NCI-H774 (cell line): ENCODE measurements around the gene SNRNP35.
"Not testable (repeated sequence)": the region's sequence is repeated elsewhere in the genome, so short reads cannot be mapped to it uniquely, and the experiment has no call there.

Experiments
- DNase-seq: peaks from one replicate; lab custom pipeline; 2025; lab: John Stamatoyannopoulos, UW

The SNRNP35 gene

DNA sequence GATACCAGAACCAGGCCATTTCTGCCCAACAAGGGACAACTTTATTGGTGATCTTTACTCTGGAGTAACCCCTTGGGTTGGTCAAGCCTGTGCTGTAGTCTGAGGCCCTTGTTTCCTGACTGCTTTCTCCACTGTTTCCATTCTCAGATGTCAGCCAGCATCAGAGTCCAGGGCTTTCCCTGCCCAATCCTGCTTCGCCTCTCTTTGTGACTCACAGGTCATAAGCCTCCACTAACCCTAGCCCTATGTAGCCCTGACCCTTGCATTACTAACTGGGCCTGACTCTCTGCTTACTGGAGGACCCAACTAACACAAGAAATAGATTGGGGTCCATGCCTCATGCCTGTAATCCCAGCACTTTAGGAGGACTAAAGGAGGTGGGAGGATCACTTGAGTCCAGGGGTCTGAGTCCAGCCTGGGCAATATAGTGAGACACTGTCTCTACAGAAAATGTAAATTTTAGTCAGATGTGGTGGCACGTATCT lies 8.6 kb upstream of the SNRNP35 start:
- no peak for DNase-seq

DNA sequence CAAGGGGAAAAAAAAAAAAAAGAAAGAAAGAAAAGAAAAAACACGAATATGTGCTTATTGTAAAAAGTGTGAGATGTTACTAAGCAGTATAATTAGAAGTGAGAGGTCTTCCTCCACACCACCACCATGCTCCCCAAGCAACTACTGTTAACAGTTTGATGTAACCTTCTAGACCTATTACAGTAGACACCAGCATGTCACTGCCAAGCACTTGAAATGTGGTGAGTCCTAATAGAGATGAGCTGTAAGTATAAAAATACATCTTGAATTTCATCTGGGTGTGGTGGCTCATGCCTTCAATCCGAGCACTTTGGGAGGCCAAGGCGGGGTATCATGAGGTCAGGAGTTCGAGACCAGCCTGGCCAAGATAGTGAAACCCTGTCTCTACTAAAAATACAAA lies 8.1 kb upstream of the SNRNP35 start:
- DNase-seq = no peak

DNA sequence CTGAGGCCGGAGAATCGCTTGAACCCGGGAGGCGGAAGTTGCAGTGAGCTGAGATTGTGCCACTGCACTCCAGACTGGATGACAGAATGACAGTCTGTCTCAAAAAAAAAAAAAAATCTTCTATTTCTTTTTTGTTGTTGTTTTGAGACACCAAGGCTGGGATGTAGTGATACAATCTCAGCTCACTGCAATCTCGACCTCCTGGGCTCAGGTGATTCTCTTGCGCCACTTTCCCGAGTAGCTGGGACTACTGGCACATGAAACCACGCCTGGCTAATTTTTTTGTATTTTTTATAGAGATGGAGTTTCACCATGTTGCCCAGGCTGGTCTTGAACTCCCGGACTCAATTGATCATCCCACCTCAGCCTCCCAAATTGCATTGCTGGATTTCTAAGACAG lies 7.3 kb upstream of the SNRNP35 start:
- DNase-seq = no peak

DNA sequence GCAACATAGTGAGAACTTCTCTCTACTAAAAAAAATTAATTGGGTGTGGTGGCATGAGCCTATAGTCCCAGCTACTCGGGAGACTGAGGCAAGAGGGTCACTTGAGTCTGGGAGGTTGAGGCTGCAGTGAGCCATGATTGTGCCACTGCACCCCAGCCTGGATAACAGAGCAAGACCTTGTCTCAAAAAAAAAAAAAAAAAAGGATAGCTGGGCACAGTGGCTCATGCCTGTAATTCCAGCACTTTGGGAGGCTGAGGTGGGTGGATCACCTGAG lies 5.7 kb upstream of the SNRNP35 start:
- not testable (repeated sequence) for DNase-seq

DNA sequence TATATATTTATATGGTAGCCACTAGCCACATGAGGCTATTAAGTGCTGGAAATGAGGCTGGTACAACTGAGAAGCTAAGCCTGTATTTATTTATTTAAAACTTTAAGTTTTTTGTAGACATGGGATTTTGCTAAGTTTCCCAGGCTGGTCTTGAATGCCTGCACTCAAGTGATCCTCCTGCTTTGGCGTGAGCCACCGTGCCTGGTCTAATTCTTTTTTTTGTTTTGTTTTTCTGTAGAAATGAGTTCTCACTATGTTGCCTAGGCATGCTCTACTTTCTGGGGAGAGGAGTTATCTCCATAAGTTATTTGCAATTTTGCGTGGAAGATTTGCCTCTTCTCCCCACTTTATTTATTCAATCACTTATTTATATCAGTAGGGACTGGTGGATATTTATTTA lies 4.8 kb upstream of the SNRNP35 start:
- no peak for DNase-seq

DNA sequence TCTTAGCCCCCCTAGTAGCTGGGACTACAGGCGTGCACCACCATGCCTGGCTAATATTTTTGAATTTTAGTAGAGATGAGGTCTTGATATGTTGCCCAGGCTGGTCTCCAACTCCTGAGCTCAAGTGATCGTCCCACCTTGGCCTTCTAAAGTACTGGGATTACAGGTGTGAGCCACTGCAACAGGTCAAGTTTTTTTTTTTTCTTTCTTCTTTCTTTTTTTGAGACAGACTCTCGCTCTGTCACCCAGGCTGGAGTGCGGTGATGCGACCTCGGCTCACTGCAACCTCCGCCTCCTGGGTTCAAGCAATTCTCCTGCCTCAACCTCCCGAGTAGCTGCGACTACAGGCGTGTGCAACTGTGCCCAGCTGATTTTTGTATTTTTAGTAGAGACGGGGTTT lies 5.2 kb downstream of the SNRNP35 start:
- not testable (repeated sequence) for DNase-seq

DNA sequence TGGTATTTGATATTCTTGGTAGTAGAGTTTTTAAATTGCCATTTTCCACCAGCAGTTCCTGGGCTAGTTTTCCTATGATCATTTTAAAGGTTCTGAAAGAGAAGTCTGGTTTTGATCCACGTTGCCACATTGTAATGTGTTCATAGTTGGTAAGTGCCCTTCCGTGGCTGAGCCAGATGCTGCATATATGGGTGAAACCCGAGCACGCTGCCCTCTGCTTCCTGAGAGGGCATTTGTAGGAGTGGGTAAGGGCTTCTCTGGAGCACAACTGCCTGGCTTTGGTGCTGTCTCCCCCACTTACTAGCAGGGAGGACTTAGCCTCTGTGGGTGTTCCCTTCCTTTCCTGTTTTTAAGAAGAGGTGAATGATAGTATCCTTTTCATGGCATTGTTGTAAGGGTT lies 7.1 kb downstream of the SNRNP35 start:
- no peak for DNase-seq

DNA sequence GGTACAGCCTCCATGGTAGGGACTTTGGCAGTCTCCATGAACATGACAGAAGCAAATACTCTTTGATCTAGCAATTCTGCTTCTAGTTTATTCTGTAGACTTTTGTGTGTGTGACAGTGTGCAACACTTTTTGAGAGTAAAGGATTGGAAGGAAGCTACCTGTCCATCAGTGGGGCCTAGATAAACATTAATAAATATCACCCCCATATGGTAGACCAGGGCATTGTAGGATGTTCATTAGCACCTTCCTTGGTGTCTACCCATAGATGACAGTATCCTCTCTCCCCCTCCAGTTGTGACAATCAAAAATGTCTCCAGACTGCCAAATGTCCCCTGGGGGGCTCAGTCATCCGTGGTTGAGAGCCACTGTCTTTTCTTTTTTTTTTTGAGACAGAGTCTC lies 10.8 kb downstream of the SNRNP35 start:
- no peak for DNase-seq

DNA sequence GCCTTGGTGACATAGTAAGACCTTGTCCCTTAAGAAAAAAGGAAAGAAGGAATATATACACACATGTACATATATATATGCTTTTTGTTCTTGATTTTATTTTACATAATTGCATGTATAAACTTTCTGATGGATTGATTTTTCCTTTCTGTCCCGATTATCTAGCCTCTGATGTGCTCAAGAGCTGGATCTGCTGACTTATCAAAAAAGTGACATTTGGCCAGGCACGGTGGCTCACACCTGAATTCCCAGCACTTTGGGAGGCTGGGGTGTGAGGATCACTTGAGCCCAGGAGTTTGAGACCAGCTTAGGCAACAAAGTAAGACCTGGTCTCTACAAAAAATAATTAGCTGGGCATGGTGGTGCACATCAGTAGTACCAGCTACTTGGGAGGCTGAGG lies 12.0 kb downstream of the SNRNP35 start:
- DNase-seq = no peak

DNA sequence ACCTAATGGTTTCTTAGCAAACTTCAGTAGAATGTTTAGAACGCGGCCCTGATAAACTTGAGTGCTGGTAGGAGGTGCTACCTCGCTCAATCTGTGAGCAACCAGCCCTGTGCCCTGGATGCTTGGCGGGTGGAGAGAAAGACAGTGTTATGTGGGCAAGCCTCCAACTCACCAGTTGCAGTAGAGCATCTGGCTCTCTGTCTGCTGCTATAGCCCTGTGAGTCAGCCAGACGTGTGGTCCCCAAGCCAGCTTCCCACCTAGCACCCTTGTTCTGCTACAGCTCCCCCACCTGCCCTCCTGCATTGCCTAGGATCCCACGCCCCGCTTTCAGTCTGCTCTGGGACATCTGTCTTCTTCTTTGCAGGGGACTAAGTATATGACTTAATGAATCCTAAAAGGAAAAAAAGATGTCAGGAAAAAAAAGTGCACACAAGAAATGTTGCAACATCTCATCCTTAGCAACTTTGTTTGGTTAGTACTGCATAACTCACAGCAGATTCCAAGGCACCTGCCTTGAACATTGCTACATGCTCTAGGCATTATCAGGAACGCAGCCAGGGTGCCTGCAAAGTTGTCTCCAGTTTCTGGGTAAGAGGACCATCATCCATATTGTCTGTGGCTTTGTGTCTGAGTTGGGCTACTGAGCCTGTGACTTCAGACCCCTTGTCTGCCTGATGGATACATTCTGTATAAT lies 13.6 kb downstream of the SNRNP35 start:
- DNase-seq = no peak

DNA sequence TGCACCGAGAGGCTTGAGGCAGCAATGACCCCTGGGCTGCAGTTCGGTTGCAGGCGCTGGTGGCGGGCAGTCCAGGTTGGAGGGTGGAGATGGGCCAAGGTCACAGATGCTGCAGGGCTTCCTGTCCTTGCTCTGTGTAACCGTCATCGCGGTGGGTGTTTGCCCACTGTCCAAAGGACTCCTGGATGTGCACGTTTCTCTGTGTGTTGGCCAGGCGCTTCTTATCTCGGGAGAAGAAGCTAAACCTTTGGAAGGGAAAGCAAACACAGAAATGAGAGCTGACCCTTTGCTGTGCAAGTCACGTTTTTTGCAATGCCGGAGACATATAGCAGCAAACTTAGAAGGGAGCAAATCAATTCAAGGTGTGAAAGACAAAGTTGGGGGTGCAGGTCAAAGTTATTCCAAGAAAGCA lies 14.5 kb downstream of the SNRNP35 start:
- no peak for DNase-seq

DNA sequence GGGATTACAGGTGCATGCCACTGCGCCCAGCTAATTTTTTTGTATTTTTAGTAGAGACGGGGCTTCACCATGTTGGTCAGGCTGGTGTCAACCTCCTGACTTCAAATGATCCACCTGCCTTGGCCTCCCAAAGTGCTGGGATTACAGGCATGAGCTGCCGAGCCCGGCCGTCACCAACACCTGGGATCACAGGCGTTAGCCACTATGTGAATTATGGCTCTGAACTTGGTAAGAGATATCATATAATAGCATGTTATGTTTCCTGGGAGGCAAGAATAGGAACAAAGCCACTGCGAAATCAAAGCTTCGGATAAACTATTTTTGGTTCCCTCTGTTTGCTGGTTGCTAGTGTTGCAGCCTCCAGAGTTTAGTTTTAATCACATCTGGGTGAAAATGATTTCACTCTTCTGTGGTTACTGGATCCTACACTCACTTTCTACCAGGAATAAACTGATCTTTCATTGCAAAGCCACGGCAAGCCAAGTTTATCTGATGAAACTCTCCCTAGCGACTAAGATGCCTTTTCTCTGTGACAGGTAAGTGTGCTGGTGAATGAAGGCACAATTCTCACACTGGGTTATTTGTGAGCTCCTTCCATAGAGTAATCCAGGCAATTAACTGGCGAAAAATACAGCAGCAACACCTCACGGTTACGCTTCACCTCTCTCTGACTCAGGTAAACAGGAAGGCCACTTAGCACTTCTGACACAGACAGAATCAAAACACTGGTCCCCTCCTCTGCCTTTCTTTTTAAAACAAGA lies 16.7 kb downstream of the SNRNP35 start:
- no peak for DNase-seq

DNA sequence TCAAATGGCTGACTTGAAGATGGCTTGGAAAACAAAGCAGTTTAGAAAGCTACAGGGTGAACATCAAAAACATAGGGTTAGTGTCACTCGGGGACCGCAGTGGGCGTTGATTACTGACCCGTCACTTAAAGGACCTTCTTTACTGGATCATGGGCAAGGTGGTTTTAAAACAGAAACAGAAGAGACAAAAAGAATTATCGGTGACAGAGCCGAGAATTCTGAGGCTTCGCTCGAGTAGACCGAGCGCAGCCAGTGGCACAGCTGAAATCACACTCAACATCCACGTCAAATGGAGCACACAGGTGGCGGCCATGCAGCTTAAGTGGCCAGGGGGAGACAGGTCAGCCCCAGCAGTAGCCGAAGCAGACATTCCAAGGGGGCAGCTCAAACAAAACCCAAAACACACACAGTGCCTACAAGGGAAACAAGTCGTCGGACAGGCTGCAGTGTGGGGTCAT lies 17.3 kb downstream of the SNRNP35 start:
- DNase-seq = no peak

DNA sequence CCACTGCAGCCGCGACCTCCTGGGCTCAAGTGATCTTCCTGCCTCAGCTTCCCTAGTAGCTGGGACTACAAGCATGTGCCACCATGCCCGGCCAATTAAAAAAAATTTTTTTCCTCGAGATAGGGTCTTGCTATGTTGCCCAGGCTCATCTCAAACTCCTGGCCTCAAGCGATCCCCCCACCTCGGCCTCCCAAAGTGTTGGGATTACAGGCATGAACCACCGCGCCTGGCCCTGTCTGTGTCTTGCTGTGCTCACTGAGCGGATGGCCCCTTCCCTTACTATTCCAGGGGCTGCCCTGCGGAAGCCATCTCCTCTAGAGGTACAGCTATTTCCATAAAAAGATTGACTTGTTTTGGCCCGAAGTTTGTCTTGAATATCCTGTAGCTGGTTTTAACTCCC lies 20.1 kb downstream of the SNRNP35 start:
- DNase-seq = no peak

DNA sequence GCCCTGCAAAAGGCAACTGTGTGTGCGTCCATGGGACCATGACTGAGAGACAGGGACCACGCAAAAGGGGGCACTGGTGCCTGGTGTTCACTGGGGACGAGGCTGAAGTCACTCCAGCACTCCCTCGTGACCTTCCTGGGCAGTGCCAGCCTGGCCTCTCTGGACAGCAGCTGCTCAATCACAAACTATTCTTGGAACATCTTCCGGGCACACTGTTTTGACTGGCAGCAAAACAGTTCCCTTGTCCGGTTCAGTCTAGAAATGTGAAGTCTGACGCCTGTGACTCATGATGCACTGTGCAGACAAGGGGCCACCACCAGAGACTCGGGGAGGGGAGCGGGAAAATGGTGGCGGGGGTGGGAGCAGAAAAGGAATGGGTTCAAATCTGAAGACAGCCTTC lies 20.8 kb downstream of the SNRNP35 start:
- DNase-seq = no peak

DNA sequence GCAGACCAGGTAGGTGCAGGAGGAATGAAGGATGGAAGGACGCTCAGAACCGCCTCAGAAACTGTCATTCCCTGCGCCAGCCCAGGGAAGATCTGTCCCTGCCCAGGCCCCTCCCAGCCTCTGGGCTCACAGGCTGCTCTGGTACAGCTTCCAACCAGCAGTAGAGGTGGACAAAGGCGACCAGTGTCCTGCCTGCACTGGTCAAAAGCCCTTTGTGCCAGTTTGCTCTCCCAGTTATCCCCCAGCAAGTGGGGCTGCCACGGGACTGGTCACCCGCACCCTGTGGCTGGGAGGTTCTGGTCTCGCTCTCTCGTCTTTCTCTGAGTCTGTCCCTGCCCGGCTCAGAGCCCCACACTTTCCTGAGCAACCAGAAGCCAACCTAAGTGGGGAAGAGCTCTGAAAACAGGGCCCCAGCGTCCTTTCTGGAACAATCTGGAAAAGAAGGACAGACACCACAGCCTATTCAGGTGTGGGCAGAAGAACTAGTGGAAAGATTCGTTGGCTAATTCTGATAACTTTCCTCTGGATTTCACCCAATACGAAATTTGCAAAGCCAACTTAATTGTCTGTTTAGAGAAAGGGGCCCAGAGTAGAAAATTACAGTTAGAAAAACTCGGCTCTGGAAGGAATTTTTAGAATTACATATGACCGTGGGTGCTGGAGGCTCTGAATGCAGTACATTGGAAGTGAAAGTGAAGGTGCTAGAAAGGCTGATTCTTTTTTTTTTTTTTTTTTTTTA lies 21.7 kb downstream of the SNRNP35 start:
- no peak for DNase-seq

DNA sequence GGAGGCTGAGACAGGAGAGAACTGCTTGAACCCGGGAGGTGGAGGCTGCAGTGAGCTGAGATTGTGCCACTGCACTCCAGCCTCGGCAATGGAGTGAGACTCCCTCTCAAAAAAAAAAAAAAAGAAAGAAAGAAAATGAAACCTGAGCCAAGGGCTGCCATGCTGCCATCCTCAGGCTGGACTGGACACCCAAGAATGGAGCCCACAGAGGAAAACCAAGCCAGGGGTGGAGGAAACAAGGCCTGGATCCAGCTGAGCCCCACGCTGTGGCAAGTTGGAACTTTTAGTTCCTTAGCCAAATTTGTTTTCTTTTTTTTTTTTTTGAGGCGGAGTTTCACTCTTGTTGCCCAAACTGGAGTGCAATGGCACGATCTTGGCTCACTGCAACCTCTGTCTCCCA lies 23.3 kb downstream of the SNRNP35 start:
- not testable (repeated sequence) for DNase-seq

DNA sequence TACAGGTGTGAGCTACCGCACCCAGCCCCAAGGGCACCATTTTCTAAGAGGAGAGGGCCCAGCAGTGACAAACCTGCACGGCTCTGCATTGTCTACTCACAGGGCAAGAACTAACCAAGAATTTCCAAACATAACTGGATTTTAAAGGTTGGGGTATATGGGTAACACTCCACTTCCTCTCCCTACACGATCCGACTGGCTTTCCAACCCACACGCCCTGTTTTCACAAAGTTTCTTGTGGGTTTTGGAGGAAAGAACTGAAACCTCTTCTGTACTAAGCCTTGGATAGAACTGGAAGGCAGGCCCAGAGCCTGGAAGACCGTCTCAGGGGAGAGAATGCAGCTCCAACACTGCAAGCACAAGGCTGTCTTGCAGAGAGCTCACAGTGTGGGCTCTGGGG lies 24.9 kb downstream of the SNRNP35 start:
- no peak for DNase-seq

DNA sequence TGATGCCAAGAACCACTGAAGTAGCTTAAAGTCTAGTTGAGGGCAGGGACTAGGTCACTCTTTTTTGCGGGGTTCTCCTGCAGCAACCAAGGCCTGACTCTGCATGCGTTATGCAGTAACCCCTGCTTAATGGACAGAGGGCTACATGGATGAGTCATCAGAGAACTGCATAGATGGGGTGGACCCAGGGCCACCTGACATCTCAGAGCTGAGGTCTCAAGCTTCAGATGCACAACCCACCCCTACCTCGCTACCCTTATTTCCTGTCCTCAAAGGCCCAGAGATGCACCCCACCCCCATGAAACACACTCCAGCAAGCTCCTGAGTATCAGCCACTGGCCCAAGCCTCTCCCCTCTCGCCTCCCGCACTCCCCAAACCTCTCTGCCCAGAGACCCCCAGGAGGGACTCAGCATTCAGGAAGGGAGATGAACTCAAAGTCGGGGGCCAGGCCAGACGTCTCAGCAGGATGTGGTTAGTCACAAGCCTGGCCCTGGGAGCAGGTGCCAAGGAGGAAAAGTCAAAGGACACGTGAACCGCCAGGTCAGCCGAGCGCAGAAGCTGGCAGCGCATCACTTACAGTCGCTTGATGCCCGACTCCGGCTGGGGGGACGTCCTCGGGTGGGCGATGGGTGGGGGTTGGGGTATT lies 25.8 kb downstream of the SNRNP35 start:
- no peak for DNase-seq

DNA sequence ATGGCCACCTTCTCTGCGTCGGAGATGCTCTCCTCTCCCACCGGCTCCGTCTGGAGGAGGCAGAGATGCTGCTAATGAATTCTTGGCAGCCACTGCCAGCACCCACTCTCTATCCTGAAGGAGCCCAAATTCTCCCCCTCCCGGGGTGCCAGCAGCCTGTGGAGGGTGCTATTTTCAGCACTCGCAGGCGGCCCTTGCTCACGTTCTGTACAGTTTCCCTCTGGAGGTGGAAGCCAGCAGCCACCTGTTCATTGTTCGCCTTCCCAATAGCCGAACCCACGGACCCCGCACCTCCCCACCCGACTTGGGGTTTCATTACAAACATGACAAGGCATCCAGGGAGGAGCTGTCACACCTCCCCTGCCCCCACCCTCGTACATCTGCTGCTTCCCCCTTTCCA lies 27.8 kb downstream of the SNRNP35 start:
- no peak for DNase-seq

DNA sequence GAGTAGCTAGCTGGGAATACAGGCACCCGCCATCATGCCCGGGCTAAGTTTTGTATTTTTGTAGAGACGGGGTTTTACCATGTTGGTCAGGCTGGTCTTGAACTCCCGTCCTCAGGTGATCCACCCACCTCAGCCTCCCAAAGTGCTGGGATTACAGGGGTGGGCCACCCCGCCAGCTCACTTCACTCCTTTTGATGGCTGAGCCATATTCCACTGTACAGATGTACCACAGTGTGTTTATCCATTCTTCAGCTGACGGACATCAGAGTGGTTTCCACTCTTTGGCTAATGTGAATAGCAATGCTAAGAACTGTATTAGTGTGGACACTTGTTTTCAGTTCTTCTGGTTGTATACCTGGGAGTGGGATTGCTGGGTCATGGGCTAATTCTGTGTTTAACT lies 29.5 kb downstream of the SNRNP35 start:
- no peak for DNase-seq

DNA sequence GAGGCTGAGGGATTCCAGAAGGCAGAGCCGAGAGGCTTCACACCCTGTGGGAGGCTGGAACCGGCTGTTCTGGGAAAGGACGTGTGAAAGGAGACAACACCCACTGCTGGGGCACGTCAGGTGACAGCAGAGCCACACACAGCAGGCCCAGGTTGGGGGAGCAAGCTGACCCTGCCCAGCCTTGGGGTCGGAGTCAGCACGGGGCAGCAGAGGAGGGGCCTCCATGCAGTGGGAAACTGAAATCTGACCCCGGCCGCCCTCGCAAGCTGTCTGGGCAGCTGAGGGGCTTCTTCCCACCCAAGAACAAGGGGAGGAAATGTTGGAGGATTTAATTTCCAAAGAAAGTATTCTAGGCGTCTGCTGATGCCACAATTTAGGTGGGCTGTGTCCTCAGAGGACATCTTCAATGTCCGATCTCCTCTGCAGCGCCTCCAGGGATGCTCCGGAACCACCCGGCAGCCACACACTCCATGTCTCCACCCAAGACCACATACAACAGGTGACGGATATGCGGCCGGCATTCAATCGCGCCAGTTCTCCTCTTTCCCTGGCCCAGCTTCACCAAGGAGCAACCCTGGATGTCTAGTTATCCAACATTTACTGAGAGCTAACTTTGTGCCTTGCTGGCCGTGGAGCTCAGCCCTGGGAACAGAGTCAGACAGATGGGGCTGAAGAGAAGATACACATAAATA lies 30.7 kb downstream of the SNRNP35 start:
- no peak for DNase-seq
